ENCODE measurements around the gene IL12RB2. TPM values are rescaled to one million over a fixed set of nuclear protein-coding genes. Genes with fewer than 3 reads are reported as not detected.

IL12RB2 gene
- total and polyA plus RNA-seq, 2 donors (not counting 3 experiments of a cell fraction or from before 2014, with no cell fraction given), result 0.42 TPM; not detected in 1

GRCh38 chr1:67348586-67349252 lies 41.0 kb downstream of the IL12RB2 start:
- BruUV-seq (replicated peaks), result no TSS peak
- FAIRE-seq (no peak), DNase-seq (ENCODE audit: low read depth, low spot score) (no peak)
- TF ChIP-seq GATA2 (IDR thresholded peaks at IDR 0.05; ENCODE audit: insufficient read depth, insufficient read length, low read depth, low read length) (no peak), FOS (IDR thresholded peaks at IDR 0.05; ENCODE audit: borderline replicate concordance, insufficient read depth, low read length) (no peak), MAX (IDR thresholded peaks at IDR 0.05; ENCODE audit: insufficient read depth, insufficient read length) (no peak), MYC (IDR thresholded peaks at IDR 0.05; ENCODE audit: low read depth, low read length) (no peak), POLR2AphosphoS5 (IDR thresholded peaks at IDR 0.05; ENCODE audit: insufficient read depth, low read depth, low read length) (no peak), CTCF (IDR thresholded peaks at IDR 0.05; ENCODE audit: extremely low read depth in 1 of 2, insufficient read depth in 1 of 2, low read depth in 1 of 2, low read length in 2 of 2) (no peak), POLR2A (IDR thresholded peaks at IDR 0.05; ENCODE audit: low read depth, low read length) (no peak), JUN (IDR thresholded peaks at IDR 0.05; ENCODE audit: borderline replicate concordance, insufficient read depth, insufficient read length, low read depth) (no peak), EZH2 (IDR thresholded peaks at IDR 0.05; ENCODE audit: borderline replicate concordance, low read depth, low read length, severe bottlenecking) (no peak)
- Histone ChIP-seq H3K27me3 (ENCODE audit: control insufficient read depth in 2 of 2, insufficient read depth in 2 of 2, low read length in 2 of 2) (peaks cover 0 to 10% of the 10 kb centered on the region in 2 experiments), H3K9me1 (replicated peaks; ENCODE audit: control insufficient read depth, extremely low read depth, insufficient read depth, low read length) (no peaks in the 10 kb centered on the region), H3K9ac (replicated peaks; ENCODE audit: extremely low read depth, insufficient read depth, low read length) (no peak overlapping the region), H3K36me3 (ENCODE audit: control insufficient read depth in 2 of 2, extremely low read depth in 1 of 2, insufficient read depth in 2 of 2, low read length in 2 of 2) (no peaks in the 10 kb centered on the region), H3K4me3 (replicated peaks in 1 of 3; ENCODE audit: insufficient read depth in 1 of 3, low read depth in 1 of 3, low read length in 3 of 3) (no peak overlapping the region), H3K27ac (ENCODE audit: insufficient read depth, low read depth, low read length) (no peak overlapping the region), H2AFZ (ENCODE audit: low read depth, low read length) (no peak overlapping the region), H3K79me2 (ENCODE audit: control insufficient read depth, insufficient read depth, low read length) (no peaks in the 10 kb centered on the region), H4K20me1 (replicated peaks; ENCODE audit: control insufficient read depth, extremely low read depth, insufficient read depth, low read length) (no peaks in the 10 kb centered on the region), H3K4me2 (ENCODE audit: insufficient read depth, low read length) (no peak overlapping the region), H3K9me3 (replicated peaks; ENCODE audit: control insufficient read depth, insufficient read depth, low read length) (no peaks in the 10 kb centered on the region), H3K4me1 (ENCODE audit: control insufficient read depth, extremely low read depth, insufficient read depth, low read length) (no peaks in the 10 kb centered on the region)
- dilution Hi-C loops (cut with MboI; ENCODE audit: extremely low pct_ligation_motif_present, low sequenced_read_pairs), result no loop called here
- intact Hi-C loops (cut with micrococcal nuclease), result no loop called here
- ChIA-PET POLR2A (no interaction called here), CTCF (interaction anchor here (0.6 to 5.8 kb wide), 18 partner anchors 8 to 153 kb away, joined by 3 to 124 read pairs (median 5); partner anchors contain the start of gene SERBP1)

Measured in endothelial cell of umbilical vein (primary cell).